Measurements from ENCODE around the gene KIAA1755. TPM values are rescaled to one million over a fixed set of nuclear protein-coding genes. Genes with fewer than 3 reads are reported as not detected.

KIAA1755 gene
- total RNA-seq, 1 experiment from 2014 or later = 0.22 TPM

DNA sequence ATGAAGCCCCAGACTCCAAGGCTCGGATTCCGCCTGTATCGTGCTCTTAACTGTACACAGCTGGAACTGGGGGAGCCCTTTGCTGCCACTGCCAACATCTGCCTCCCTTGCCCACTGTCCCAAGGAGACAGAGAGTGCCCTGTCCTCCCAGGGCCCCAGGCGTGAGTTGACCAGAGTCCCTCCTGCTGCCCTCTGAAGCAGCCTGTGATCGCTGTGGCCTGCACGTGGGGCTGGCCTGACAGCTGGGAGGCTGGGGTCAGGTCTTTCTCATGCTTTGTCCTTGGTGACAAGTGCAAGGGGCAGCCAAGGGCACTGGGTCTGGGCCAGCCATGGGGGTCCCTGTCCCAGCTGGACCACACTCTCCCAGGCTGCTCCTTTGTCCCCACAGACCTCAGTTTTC lies 44.3 kb downstream of the KIAA1755 start:
- peaks cover 8% of the 10 kb centered on the region; the same call in 1 of the 2 replicates for H3F3A ChIP-seq (ENCODE audit: insufficient read depth, low read depth)
- H3K9me3 ChIP-seq (ENCODE audit: insufficient read depth, low read depth) = no peaks in the 10 kb centered on the region
- no peak overlapping the region for H2AFZ ChIP-seq
- H3K4me2 ChIP-seq = no peak overlapping the region
- TF ChIP-seq, protein P1, sequence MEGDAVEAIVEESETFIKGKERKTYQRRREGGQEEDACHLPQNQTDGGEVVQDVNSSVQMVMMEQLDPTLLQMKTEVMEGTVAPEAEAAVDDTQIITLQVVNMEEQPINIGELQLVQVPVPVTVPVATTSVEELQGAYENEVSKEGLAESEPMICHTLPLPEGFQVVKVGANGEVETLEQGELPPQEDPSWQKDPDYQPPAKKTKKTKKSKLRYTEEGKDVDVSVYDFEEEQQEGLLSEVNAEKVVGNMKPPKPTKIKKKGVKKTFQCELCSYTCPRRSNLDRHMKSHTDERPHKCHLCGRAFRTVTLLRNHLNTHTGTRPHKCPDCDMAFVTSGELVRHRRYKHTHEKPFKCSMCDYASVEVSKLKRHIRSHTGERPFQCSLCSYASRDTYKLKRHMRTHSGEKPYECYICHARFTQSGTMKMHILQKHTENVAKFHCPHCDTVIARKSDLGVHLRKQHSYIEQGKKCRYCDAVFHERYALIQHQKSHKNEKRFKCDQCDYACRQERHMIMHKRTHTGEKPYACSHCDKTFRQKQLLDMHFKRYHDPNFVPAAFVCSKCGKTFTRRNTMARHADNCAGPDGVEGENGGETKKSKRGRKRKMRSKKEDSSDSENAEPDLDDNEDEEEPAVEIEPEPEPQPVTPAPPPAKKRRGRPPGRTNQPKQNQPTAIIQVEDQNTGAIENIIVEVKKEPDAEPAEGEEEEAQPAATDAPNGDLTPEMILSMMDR (conservative IDR thresholded peaks at IDR 0.05) = no peak
- TF ChIP-seq EZH2 (IDR thresholded peaks at IDR 0.05; ENCODE audit: low read depth) = no peak
- intact Hi-C loops (cut with micrococcal nuclease; ENCODE audit: unreplicated experiment) = loop anchor here (2.0 kb wide), 1 partner anchor 71 kb away; no protein-coding TSS in a partner anchor
- no peaks in the 10 kb centered on the region for H4K20me1 ChIP-seq (ENCODE audit: insufficient read depth)
- no peak overlapping the region for H3K27ac ChIP-seq
- no peaks in the 10 kb centered on the region for H3K27me3 ChIP-seq (ENCODE audit: insufficient read depth, low read depth)
- H3K4me3 ChIP-seq = no peak overlapping the region
- DNase-seq = no peak
- H3K79me2 ChIP-seq (ENCODE audit: low read depth) = no peaks in the 10 kb centered on the region
- no peaks in the 10 kb centered on the region for H3K36me3 ChIP-seq (ENCODE audit: low read depth)
- no peaks in the 10 kb centered on the region for H3K9me2 ChIP-seq (ENCODE audit: insufficient read depth)
- H3K4me1 ChIP-seq (replicated peaks; ENCODE audit: insufficient read depth) = peaks cover 22% of the 10 kb centered on the region
- BruUV-seq (replicated peaks) = no TSS peak
- ChIA-PET CTCF (interaction anchor here (0.5 to 0.6 kb wide), 3 partner anchors 35 to 84 kb away, joined by 3 read pairs; no protein-coding TSS in a partner anchor), POLR2A (ENCODE audit: unreplicated experiment) (interaction anchor here (0.5 kb wide), 1 partner anchor 52 kb away, joined by 3 read pairs; no protein-coding TSS in a partner anchor)

DNA sequence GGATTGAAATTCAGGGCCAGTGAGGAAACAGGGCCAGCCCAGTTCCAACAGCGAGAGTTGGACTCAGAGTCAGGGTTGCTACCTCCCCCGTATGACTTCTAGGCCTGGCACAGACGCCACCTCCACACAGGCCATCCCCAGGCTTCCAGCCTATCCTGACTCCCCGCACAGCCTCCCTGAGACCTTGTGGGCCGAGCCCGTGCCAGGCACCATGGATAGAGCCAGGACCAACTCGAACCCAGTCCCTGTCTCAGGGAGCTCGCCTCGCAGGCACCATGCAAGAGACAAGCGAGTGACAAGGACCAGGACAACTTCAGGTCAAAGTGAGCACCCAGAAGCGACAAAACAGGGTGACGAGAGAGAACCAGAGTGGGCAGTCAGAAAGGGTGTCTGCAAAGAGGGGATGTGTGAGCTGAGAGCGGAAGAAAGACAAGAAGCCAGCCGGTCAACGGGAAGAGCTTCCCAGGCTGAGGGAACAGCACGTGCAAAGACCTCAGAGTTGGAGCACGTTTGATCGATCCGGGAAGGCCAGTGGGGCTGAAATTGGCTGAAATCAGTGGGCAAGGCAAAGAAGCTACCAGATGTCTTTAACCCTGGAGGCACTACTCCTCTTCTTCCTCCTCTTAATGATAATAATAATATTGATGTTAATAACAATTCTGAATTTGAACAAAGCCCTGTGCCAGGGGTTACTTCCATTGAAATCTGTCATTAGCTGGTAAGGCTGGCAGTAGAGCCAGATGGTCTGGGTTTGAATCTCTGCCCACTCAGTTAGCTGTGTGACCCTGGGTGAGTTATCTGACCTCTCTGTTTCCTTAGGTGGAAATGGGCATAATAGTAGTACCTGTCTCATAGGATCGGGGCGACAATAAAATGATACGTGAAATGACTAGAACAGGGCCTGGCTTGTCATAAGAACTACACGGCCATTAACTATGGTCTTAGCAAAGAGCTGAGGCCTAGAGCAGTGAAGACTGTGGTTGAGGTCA lies 45.0 kb downstream of the KIAA1755 start:
- peaks cover 11% of the 10 kb centered on the region; the same call in 1 of the 2 replicates for H3F3A ChIP-seq (ENCODE audit: insufficient read depth, low read depth)
- H3K36me3 ChIP-seq (ENCODE audit: low read depth) = no peaks in the 10 kb centered on the region
- intact Hi-C loops (cut with micrococcal nuclease; ENCODE audit: unreplicated experiment) = loop anchor here (2.0 kb wide), 1 partner anchor 71 kb away; no protein-coding TSS in a partner anchor
- no peaks in the 10 kb centered on the region for H3K9me2 ChIP-seq (ENCODE audit: insufficient read depth)
- no peaks in the 10 kb centered on the region for H4K20me1 ChIP-seq (ENCODE audit: insufficient read depth)
- CTCF ChIA-PET = interaction anchor here (0.6 kb wide), 2 partner anchors 40 to 651 kb away, joined by 3 read pairs; no protein-coding TSS in a partner anchor
- no peaks in the 10 kb centered on the region for H3K79me2 ChIP-seq (ENCODE audit: low read depth)
- TF ChIP-seq, protein P1 (conservative IDR thresholded peaks at IDR 0.05) = no peak; the same call in 1 of the 2 replicates
- no peak for TF ChIP-seq EZH2 (IDR thresholded peaks at IDR 0.05; ENCODE audit: low read depth)
- H3K27me3 ChIP-seq (ENCODE audit: insufficient read depth, low read depth) = no peaks in the 10 kb centered on the region
- H3K4me1 ChIP-seq (replicated peaks; ENCODE audit: insufficient read depth) = peaks cover 18% of the 10 kb centered on the region
- H3K27ac ChIP-seq = no peak overlapping the region
- no TSS peak for BruUV-seq (replicated peaks)
- DNase-seq = no peak
- no peak overlapping the region for H2AFZ ChIP-seq
- no peak overlapping the region for H3K4me3 ChIP-seq
- POLR2A ChIA-PET (ENCODE audit: unreplicated experiment) = interaction anchor here (0.5 kb wide), 1 partner anchor 51 kb away, joined by 3 read pairs; no protein-coding TSS in a partner anchor
- no peak overlapping the region for H3K4me2 ChIP-seq
- no peaks in the 10 kb centered on the region for H3K9me3 ChIP-seq (ENCODE audit: insufficient read depth, low read depth)

DNA sequence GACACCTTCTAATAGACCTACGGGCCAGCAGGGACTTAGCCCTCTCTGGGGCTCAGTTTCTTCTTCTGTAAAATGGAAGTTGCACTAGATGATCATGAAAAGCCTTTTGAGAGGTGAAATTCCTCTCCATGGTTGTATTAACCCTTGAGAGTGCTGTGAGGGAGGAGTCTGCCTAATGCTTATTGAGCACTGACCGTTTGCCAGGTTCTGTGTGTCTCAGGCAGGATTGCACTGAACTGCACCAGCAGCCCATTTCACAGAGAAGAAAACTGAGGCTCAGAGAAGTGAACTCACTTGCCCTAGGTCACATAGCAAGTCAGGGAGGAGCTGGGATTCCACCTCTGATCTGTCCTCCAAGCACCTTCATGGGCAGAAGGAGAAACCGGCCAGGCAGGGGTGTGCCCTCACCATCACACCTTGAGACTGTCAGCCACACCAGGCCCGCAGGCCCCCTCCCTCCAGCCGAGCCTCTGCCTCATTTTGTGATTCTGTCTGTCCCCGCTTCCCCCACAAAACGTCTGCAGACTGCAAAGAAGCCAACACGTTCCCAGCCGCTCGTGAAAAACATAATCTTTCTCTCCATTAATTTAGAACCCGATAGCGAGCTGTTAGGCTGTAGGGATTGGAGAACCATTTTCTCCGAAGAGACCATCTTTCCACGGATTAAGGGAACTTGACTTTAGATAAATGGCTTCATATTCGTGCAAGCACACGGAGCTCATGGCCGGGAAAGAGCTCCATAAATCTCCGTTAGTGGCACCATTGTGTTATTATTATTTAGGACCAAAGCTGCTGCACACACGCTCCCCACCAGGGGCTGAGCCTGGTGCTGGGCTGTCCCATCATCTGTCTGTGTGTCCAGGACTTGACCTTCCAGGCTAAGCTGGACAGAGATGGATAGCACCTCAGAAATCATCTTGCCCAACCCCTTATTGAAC lies 46.0 kb downstream of the KIAA1755 start:
- Histone ChIP-seq H3K9me3 (ENCODE audit: insufficient read depth, low read depth) (no peaks in the 10 kb centered on the region), H3K9me2 (ENCODE audit: insufficient read depth) (no peaks in the 10 kb centered on the region), H4K20me1 (ENCODE audit: insufficient read depth) (no peaks in the 10 kb centered on the region), H3K4me1 (replicated peaks; ENCODE audit: insufficient read depth) (peaks cover 18% of the 10 kb centered on the region), H2AFZ (no peak overlapping the region), H3F3A (ENCODE audit: insufficient read depth, low read depth) (peaks cover 11% of the 10 kb centered on the region; the same call in 1 of the 2 replicates), H3K79me2 (ENCODE audit: low read depth) (no peaks in the 10 kb centered on the region), H3K36me3 (ENCODE audit: low read depth) (no peaks in the 10 kb centered on the region), H3K4me2 (no peak overlapping the region), H3K27ac (no peak overlapping the region), H3K27me3 (ENCODE audit: insufficient read depth, low read depth) (no peaks in the 10 kb centered on the region), H3K4me3 (no peak overlapping the region)
- ChIA-PET CTCF (no interaction called here), POLR2A (ENCODE audit: unreplicated experiment) (no interaction called here)
- intact Hi-C loops (cut with micrococcal nuclease; ENCODE audit: unreplicated experiment) = no loop called here
- TF ChIP-seq, protein P1 (conservative IDR thresholded peaks at IDR 0.05) = no peak; the same call in 1 of the 2 replicates
- TF ChIP-seq EZH2 (IDR thresholded peaks at IDR 0.05; ENCODE audit: low read depth) = no peak
- BruUV-seq (replicated peaks) = no TSS peak
- DNase-seq = no peak

Measured in PC-9 (cell line).